Peyer's patch (tissue), 4 donors: ENCODE results near the gene POGZ. TPM values are rescaled to one million over a fixed set of nuclear protein-coding genes. Genes with fewer than 3 reads are reported as not detected.
"Not testable (repeated sequence)": the region's sequence is repeated elsewhere in the genome, so short reads cannot be mapped to it uniquely, and the experiment has no call there.

Experiments used
- DNase-seq, 3 donors: peaks; one replicate each; pipeline ENCODE4 v3.0.0-alpha.2; 2017 to 2019
- H3K27ac ChIP-seq, 4 donors: fragments of 200-600 bp; sonication (generic); one replicate each; pipeline ENCODE4 v1.5.1; 2016 to 2019
- H3K27me3 ChIP-seq, 2 donors: fragments of 200-600 bp; sonication (generic); one replicate each; pipeline ENCODE4 v1.5.1; 2019
- H3K36me3 ChIP-seq, 3 donors: fragments of 200-600 bp; sonication (generic); one replicate each; pipeline ENCODE4 v1.5.1; 2016 to 2019
- H3K4me1 ChIP-seq, 4 donors: fragments of 200-600 bp; sonication (generic); one replicate each; pipeline ENCODE4 v1.5.1; 2016 to 2019
- H3K4me3 ChIP-seq, 4 donors: fragments of 200-600 bp; sonication (generic); 1 replicate in 3 of 4; 2 replicates in 1 of 4; pipeline ENCODE4 v1.5.1; 2016 to 2019; ENCODE audit warnings: mild to moderate bottlenecking in 1 of 4
- H3K9me3 ChIP-seq, 4 donors: fragments of 200-600 bp; sonication (generic); one replicate each; pipeline ENCODE4 v1.5.1; 2016 to 2019; ENCODE audit warnings: mild to moderate bottlenecking in 1 of 4
- POLR2A ChIP-seq, 2 donors: fragments of 450-650 bp; IDR thresholded peaks; one replicate each; pipeline ENCODE4 v1.5.1; 2017; ENCODE audit warnings: antibody characterized with exemption in 2 of 2, mild to moderate bottlenecking in 2 of 2, moderate library complexity in 2 of 2
- total RNA-seq, 4 donors: library from RNA; depleted of rRNA; stranded (reverse); fragments of >200 nt; gene quantifications; one replicate each; pipeline ENCODE4 v1.1.0, GENCODE V29; 2016
- TF ChIP-seq, protein P1 (sequence below), 6 experiments: fragments of 450-650 bp in 4 of 6; fragments of 200-600 bp in 2 of 6; sonication (generic) in 1 of 6; IDR thresholded peaks; one replicate each; pipeline ENCODE4 v1.5.1; 2017 to 2019; ENCODE audit warnings: antibody characterized with exemption in 6 of 6, mild to moderate bottlenecking in 3 of 6, moderate library complexity in 1 of 6

POGZ gene
- total RNA-seq, 4 donors from 2014 or later, result 49.5 to 91.3 (median 52.6) TPM

- H3K27ac ChIP-seq, result no peak overlapping the region
- H3K4me1 ChIP-seq, result no peaks in the 10 kb centered on the region
- DNase-seq, result no peak
- peaks cover 0 to 5% (median 0%) of the 10 kb centered on the region in 3 donors for H3K36me3 ChIP-seq
- H3K4me3 ChIP-seq, result no peak overlapping the region
- no peak for TF ChIP-seq POLR2A (IDR thresholded peaks at IDR 0.05)
- TF ChIP-seq, protein P1, sequence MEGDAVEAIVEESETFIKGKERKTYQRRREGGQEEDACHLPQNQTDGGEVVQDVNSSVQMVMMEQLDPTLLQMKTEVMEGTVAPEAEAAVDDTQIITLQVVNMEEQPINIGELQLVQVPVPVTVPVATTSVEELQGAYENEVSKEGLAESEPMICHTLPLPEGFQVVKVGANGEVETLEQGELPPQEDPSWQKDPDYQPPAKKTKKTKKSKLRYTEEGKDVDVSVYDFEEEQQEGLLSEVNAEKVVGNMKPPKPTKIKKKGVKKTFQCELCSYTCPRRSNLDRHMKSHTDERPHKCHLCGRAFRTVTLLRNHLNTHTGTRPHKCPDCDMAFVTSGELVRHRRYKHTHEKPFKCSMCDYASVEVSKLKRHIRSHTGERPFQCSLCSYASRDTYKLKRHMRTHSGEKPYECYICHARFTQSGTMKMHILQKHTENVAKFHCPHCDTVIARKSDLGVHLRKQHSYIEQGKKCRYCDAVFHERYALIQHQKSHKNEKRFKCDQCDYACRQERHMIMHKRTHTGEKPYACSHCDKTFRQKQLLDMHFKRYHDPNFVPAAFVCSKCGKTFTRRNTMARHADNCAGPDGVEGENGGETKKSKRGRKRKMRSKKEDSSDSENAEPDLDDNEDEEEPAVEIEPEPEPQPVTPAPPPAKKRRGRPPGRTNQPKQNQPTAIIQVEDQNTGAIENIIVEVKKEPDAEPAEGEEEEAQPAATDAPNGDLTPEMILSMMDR (IDR thresholded peaks at IDR 0.05), result no peak
- H3K9me3 ChIP-seq, result no peaks in the 10 kb centered on the region
- H3K27me3 ChIP-seq, result no peaks in the 10 kb centered on the region
Measured at GRCh38 chr1:151435174-151435573, 24.1 kb downstream of the POGZ start.

DNA sequence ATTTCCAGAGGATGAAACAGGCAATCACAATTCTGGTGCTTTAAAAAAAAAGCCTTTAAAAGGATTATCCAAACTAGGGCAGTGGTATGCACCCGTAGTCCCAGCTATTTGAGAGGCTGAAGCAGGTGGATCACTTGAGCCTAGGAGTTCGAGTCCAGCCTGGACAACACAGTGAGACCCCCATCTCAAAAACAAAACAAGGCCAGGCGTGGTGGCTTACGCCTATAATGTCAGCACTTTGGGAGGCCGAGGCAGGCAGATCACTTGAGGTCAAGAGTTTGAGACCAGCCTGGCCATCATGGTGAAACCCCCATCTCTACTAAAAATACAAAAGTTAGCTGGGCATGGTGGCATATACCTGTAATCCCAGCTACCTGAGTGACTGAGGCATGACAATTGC lies 25.5 kb downstream of the POGZ start:
- not testable (repeated sequence) for H3K9me3 ChIP-seq, H3K4me3 ChIP-seq, H3K27me3 ChIP-seq, DNase-seq, H3K4me1 ChIP-seq, H3K27ac ChIP-seq
- H3K36me3 ChIP-seq, result peaks cover 0 to 18% (median 0%) of the 10 kb centered on the region in 3 donors

- H3K9me3 ChIP-seq, result no peaks in the 10 kb centered on the region
- DNase-seq, result no peak
- no peaks in the 10 kb centered on the region for H3K4me1 ChIP-seq
- no peak overlapping the region for H3K4me3 ChIP-seq
- peaks cover 0 to 76% (median 0%) of the 10 kb centered on the region in 3 donors for H3K36me3 ChIP-seq
- no peaks in the 10 kb centered on the region for H3K27me3 ChIP-seq
- TF ChIP-seq, protein P1 (IDR thresholded peaks at IDR 0.05), result no peak
- TF ChIP-seq POLR2A (IDR thresholded peaks at IDR 0.05), result no peak
- H3K27ac ChIP-seq, result no peak overlapping the region
Measured at GRCh38 chr1:151428068-151428467, 31.2 kb downstream of the POGZ start.

DNA sequence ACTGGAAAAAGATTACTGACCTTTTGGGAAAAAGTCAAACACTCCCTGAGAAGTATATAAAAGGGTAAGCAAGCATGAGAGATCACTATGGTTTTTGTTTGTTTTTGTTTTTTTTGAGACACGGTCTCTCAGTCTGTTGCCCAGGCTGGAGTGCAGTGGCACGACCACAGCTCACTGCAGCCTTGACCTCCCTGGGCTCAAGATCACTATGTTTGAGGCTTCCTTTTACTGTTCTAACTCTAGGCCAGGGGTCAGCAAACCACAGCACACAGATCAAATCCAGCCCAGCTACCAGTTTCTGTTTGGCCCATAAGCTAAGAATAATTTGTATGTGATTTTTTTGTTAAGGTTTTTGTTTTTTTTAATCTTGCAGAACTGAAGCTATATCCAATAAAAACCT lies 34.2 kb downstream of the POGZ start:
- Histone ChIP-seq H3K36me3 (peaks cover 0 to 100% (median 0%) of the 10 kb centered on the region in 3 donors), H3K9me3 (no peaks in the 10 kb centered on the region), H3K4me1 (no peaks in the 10 kb centered on the region), H3K27me3 (no peaks in the 10 kb centered on the region), H3K4me3 (no peak overlapping the region), H3K27ac (no peak overlapping the region)
- DNase-seq, result no peak
- TF ChIP-seq, protein P1 (IDR thresholded peaks at IDR 0.05), result no peak
- TF ChIP-seq POLR2A (IDR thresholded peaks at IDR 0.05), result no peak

DNA sequence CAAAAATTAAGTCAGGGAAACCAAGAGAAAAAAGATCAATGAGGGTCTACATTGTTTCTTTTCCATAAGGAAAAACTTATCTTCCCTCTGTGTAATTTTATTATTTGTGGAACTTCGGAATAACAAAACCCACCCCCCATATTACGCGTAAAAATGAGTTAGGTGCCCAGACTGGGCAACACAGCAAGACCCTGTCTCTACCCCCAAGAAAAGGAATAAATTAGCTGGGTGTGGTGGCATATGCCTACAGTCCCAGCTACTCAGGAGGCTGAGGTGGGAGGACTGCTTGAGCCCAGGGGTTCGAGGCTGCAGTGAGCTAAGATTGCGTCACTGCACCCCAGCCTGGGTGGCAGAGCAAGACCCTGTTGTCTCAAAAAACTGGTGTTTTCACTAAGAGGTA lies 39.5 kb downstream of the POGZ start:
- Histone ChIP-seq H3K27ac (no peak overlapping the region), H3K4me1 (no peaks in the 10 kb centered on the region), H3K36me3 (peaks cover 0 to 94% (median 0%) of the 10 kb centered on the region in 3 donors), H3K4me3 (no peak overlapping the region), H3K27me3 (no peaks in the 10 kb centered on the region), H3K9me3 (no peaks in the 10 kb centered on the region)
- TF ChIP-seq, protein P1 (IDR thresholded peaks at IDR 0.05), result no peak
- TF ChIP-seq POLR2A (IDR thresholded peaks at IDR 0.05), result no peak
- no peak for DNase-seq

GRCh38 chr1:151418081-151418480 lies 41.2 kb downstream of the POGZ start:
- H3K27me3 ChIP-seq, result no peaks in the 10 kb centered on the region
- DNase-seq, result no peak
- no peaks in the 10 kb centered on the region for H3K4me1 ChIP-seq
- H3K4me3 ChIP-seq, result no peak overlapping the region
- no peaks in the 10 kb centered on the region for H3K9me3 ChIP-seq
- peaks cover 0 to 92% (median 0%) of the 10 kb centered on the region in 3 donors for H3K36me3 ChIP-seq
- TF ChIP-seq POLR2A (IDR thresholded peaks at IDR 0.05), result no peak
- no peak overlapping the region for H3K27ac ChIP-seq

GRCh38 chr1:151416231-151416630 lies 43.1 kb downstream of the POGZ start:
- Histone ChIP-seq H3K27ac (no peak overlapping the region), H3K9me3 (no peaks in the 10 kb centered on the region), H3K36me3 (peaks cover 0 to 92% (median 0%) of the 10 kb centered on the region in 3 donors), H3K4me1 (no peaks in the 10 kb centered on the region), H3K4me3 (no peak overlapping the region), H3K27me3 (no peaks in the 10 kb centered on the region)
- DNase-seq, result no peak
- TF ChIP-seq, protein P1 (IDR thresholded peaks at IDR 0.05), result no peak
- TF ChIP-seq POLR2A (IDR thresholded peaks at IDR 0.05), result no peak
